Suprapubic skin (tissue), 4 donors: ENCODE results near the gene ERCC8.

Experiments used
- EP300 ChIP-seq: sonication (generic); formaldehyde crosslinking; IDR thresholded peaks from one replicate; pipeline ENCODE4 v1.6.1; 2017; ENCODE audit warnings: antibody characterized with exemption
- POLR2A ChIP-seq, 2 donors: fragments of 450-650 bp; IDR thresholded peaks; one replicate each; pipeline ENCODE4 v1.6.1; 2017; ENCODE audit warnings: antibody characterized with exemption in 2 of 2, mild to moderate bottlenecking in 2 of 2, moderate library complexity in 2 of 2
- POLR2AphosphoS5 ChIP-seq, 3 donors: sonication (generic); formaldehyde crosslinking; IDR thresholded peaks; one replicate each; pipeline ENCODE4 v1.6.1; 2017; ENCODE audit warnings: antibody characterized with exemption in 3 of 3
- TF ChIP-seq, protein P1 (sequence below), 2 donors: fragments of 200-600 bp in 1 of 2; fragments of 450-650 bp in 1 of 2; sonication (generic) in 1 of 2; IDR thresholded peaks; one replicate each; pipeline ENCODE4 v1.5.1; 2016 to 2019; ENCODE audit warnings: antibody characterized with exemption in 2 of 2, mild to moderate bottlenecking in 1 of 2, moderate library complexity in 1 of 2

DNA sequence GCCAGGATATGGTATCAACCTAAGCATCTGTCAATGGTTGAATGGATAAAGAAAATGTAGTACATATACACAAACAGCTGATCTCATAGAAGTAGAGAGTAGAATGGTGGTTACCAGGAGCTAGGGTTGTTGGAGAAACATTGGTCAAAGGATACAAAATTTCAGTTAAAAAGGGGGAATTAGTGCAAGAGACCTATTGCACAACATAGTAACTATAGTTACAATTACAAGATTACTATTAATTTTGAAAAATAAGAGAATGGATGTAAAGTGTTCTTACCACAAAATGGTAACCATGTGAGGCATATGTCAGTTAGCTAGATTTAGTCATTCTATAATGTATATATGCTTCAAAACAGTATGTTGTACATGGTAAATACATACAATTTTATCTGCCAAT lies 72.0 kb downstream of the ERCC8 start:
- TF ChIP-seq, protein P1, sequence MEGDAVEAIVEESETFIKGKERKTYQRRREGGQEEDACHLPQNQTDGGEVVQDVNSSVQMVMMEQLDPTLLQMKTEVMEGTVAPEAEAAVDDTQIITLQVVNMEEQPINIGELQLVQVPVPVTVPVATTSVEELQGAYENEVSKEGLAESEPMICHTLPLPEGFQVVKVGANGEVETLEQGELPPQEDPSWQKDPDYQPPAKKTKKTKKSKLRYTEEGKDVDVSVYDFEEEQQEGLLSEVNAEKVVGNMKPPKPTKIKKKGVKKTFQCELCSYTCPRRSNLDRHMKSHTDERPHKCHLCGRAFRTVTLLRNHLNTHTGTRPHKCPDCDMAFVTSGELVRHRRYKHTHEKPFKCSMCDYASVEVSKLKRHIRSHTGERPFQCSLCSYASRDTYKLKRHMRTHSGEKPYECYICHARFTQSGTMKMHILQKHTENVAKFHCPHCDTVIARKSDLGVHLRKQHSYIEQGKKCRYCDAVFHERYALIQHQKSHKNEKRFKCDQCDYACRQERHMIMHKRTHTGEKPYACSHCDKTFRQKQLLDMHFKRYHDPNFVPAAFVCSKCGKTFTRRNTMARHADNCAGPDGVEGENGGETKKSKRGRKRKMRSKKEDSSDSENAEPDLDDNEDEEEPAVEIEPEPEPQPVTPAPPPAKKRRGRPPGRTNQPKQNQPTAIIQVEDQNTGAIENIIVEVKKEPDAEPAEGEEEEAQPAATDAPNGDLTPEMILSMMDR (IDR thresholded peaks at IDR 0.05): no peak
- no peak for TF ChIP-seq POLR2A (IDR thresholded peaks at IDR 0.05)
- no peak for TF ChIP-seq POLR2AphosphoS5 (IDR thresholded peaks at IDR 0.05)
- TF ChIP-seq EP300: no peak
